ENCODE results near the gene MRPS27. TPM values are rescaled to one million over a fixed set of nuclear protein-coding genes. Genes with fewer than 3 reads are reported as not detected.
A peak's percentile ranks its signal among the peaks of the same experiment; 100 is the strongest.

Gene MRPS27
- total and polyA plus RNA-seq, 8 donors = 14.8 to 43.3 (median 23.1) TPM

DNA sequence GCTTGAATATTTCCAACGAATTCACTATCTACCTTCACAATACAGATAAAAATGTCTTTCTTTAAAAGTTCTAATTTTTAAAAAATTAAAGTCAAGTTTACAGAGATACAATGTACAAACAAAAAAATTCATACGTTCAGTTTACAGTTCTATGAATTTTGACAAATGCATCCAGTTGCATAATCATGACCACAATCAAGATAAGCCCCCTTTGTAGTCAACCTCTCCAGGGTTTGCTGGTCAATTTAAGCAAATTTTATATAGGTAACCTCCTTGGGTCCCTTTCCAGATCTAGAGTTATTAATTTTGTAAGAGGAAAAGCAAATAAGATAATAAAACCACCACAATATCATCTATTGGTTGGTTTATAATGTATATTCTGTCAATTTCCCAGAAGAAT is 76.3 kb downstream of the MRPS27 start:
- TF ChIP-seq POLR2A (IDR thresholded peaks at IDR 0.05) = no peak
- TF ChIP-seq EP300 (IDR thresholded peaks at IDR 0.05) = no peak
- TF ChIP-seq, protein P1, sequence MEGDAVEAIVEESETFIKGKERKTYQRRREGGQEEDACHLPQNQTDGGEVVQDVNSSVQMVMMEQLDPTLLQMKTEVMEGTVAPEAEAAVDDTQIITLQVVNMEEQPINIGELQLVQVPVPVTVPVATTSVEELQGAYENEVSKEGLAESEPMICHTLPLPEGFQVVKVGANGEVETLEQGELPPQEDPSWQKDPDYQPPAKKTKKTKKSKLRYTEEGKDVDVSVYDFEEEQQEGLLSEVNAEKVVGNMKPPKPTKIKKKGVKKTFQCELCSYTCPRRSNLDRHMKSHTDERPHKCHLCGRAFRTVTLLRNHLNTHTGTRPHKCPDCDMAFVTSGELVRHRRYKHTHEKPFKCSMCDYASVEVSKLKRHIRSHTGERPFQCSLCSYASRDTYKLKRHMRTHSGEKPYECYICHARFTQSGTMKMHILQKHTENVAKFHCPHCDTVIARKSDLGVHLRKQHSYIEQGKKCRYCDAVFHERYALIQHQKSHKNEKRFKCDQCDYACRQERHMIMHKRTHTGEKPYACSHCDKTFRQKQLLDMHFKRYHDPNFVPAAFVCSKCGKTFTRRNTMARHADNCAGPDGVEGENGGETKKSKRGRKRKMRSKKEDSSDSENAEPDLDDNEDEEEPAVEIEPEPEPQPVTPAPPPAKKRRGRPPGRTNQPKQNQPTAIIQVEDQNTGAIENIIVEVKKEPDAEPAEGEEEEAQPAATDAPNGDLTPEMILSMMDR (IDR thresholded peaks at IDR 0.05) = no peak
- no peak for TF ChIP-seq POLR2AphosphoS5 (IDR thresholded peaks at IDR 0.05)
- peaks cover 3 to 64% (median 39%) of the 10 kb centered on the region in 4 donors for H3K4me1 ChIP-seq
- no peaks in the 10 kb centered on the region for H3K36me3 ChIP-seq
- no peaks in the 10 kb centered on the region for H3K27me3 ChIP-seq
- peak overlapping the region in 2 of 5 donors; percentile 72 to 80 for H3K27ac ChIP-seq
- intact Hi-C loops (cut with DNase I; ENCODE audit: low total_unique reads) = no loop called here
- WGBS, 5 donors = 48 to 66% (median 64%) methylated on average over 2 of the region's 2 CpGs
- DNase-seq = no peak
- no peak overlapping the region for H3K4me3 ChIP-seq
- no peaks in the 10 kb centered on the region for H3K9me3 ChIP-seq

DNA sequence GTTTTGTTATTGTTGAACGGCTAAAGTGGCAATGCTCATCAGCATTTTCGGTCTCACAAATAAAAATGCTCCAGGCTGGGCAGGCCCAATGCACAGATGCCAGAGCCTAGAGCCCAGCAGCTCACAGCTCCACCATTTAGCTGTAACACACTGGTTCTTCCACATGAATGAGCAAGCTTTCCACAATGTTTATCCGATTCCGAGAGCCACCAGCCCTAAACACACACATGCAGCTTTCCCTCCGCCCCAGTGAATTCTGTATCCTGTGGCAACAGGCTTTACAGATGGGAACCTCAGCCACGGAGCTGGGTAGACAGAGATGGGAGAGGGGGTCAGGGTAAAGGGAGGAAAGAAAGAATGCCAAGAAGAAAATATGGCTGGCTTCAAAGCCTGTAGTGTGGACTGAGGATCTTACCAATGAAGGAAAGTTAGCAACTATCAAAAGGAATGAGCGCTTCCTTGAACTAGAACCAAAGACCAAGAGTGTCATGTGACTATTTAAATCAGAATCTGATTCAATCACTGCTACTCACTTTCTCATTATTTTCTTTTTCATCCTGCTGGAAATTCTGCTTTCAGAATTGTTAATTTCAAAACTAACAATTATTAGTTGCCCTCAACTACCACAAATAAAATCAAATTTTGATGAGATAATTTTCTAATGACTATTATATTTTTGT is 77.1 kb downstream of the MRPS27 start:
- Histone ChIP-seq H3K27me3 (no peaks in the 10 kb centered on the region), H3K4me3 (no peak overlapping the region), H3K27ac (peak overlapping the region in 3 of 5 donors; percentile 30 to 80 (median 30)), H3K36me3 (peaks cover 0 to under 1% (median under 1%) of the 10 kb centered on the region in 4 donors), H3K9me3 (no peaks in the 10 kb centered on the region), H3K4me1 (peaks cover 3 to 57% (median 34%) of the 10 kb centered on the region in 4 donors)
- intact Hi-C loops (cut with DNase I; ENCODE audit: low total_unique reads) = no loop called here
- 85 to 89% (median 86%) methylated on average over 7 of the region's 7 CpGs for WGBS, 5 donors
- peak in 1 of 2 donors; percentile 57 for DNase-seq
- TF ChIP-seq, protein P1 (IDR thresholded peaks at IDR 0.05) = no peak
- no peak for TF ChIP-seq EP300 (IDR thresholded peaks at IDR 0.05)
- TF ChIP-seq POLR2A (IDR thresholded peaks at IDR 0.05) = no peak
- TF ChIP-seq POLR2AphosphoS5 (IDR thresholded peaks at IDR 0.05) = no peak

DNA sequence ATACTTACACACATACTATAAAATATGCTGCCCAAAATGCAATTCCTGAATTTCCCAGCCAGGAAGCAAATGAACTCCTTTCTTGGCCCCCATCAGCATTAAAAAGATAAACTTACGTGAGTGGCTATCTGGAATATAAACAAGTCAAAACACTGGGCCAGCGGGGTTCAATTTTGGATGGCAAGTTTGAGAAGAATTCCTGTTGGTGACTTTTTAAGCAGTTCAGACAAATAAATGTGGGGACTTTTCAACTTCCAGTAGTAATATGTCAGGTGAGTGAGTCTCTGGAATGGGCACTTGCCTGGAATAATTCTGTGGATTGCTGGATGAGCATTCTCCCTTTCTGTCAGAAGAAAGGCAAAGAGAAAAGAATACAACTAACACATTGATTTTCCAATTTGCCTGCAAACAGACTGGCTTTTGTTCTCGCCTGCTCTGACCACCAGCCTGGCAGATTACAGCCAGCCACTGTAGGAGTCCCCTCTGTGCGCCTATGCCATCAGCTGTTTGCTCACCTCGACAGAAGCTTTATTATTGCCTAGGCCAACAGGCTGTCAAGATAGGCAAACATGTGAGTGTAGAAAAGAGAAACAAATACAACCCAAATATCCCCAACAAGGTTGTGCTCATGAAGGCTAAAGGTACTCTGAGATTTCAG is 78.6 kb downstream of the MRPS27 start:
- TF ChIP-seq EP300 (IDR thresholded peaks at IDR 0.05) = no peak
- TF ChIP-seq, protein P1 (IDR thresholded peaks at IDR 0.05) = no peak
- no peak for TF ChIP-seq POLR2AphosphoS5 (IDR thresholded peaks at IDR 0.05)
- no peak for TF ChIP-seq POLR2A (IDR thresholded peaks at IDR 0.05)
- Histone ChIP-seq H3K4me3 (no peak overlapping the region), H3K27ac (peak overlapping the region in 1 of 5 donors; percentile 80), H3K27me3 (no peaks in the 10 kb centered on the region), H3K36me3 (peaks cover 0 to 15% (median 13%) of the 10 kb centered on the region in 4 donors), H3K4me1 (peaks cover 0 to 43% (median 21%) of the 10 kb centered on the region in 4 donors), H3K9me3 (no peaks in the 10 kb centered on the region)
- WGBS, 5 donors = 43 to 69% (median 50%) methylated on average over 5 of the region's 5 CpGs
- intact Hi-C loops (cut with DNase I; ENCODE audit: low total_unique reads) = no loop called here
- peak in 1 of 2 donors; percentile 58 for DNase-seq

DNA sequence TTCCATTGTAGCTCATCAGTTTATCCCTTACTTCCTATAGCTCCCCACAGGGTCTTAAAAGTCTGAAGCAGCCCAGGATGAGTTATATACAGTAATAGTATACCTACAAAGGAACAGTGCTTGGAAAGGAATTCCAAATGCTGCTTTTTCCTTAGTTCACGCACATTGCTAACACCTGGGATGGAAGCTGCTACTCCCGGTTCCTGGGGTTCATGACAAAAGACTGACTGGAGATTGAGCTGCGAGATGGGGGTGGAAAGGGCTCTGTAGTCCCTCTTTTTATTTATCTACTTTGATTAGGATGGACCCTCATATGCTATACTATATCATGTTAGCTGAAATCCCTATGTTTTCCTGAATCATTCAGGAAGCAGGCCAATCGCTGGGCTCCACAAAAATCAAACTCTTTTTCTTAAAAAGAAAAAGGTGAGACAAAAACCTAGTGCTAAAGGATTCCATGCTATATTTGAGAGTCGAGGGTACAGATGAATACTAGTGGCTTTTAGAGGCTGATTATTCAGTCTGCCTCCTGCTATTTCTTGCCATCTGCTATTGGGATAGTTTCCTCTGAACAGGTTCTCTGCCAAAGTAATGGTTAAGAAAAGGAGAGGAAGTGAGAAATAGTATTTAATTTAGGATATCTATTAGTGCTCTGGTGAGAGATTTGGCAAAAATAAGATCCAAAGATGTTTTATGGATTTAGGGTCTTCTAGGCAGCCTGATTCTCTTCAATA is 81.2 kb downstream of the MRPS27 start:
- DNase-seq = no peak
- WGBS, 5 donors = 90 to 95% (median 93%) methylated on average over 5 of the region's 5 CpGs
- Histone ChIP-seq H3K4me3 (no peak overlapping the region), H3K36me3 (peaks cover 0 to 27% (median 19%) of the 10 kb centered on the region in 4 donors), H3K27ac (no peak overlapping the region), H3K9me3 (no peaks in the 10 kb centered on the region), H3K4me1 (peaks cover 0 to 28% (median 11%) of the 10 kb centered on the region in 4 donors), H3K27me3 (no peaks in the 10 kb centered on the region)
- TF ChIP-seq POLR2AphosphoS5 (IDR thresholded peaks at IDR 0.05) (no peak), POLR2A (IDR thresholded peaks at IDR 0.05) (no peak), EP300 (IDR thresholded peaks at IDR 0.05) (no peak)
- TF ChIP-seq, protein P1 (IDR thresholded peaks at IDR 0.05) = no peak
- intact Hi-C loops (cut with DNase I; ENCODE audit: low total_unique reads) = no loop called here

Data from stomach (tissue), 9 donors.